Measurements from ENCODE around the gene TSFM.
"Not testable (repeated sequence)": the region's sequence is repeated elsewhere in the genome, so short reads cannot be mapped to it uniquely, and the experiment has no call there.

TSFM gene

GRCh38 chr12:57815177-57816000 lies 32.8 kb downstream of the TSFM start:
- peak; percentile 65 for DNase-seq (ENCODE audit: low spot score)

GRCh38 chr12:57816001-57816854 lies 33.6 kb downstream of the TSFM start:
- DNase-seq (ENCODE audit: low spot score): no peak

GRCh38 chr12:57816855-57817151 lies 34.2 kb downstream of the TSFM start:
- no peak for DNase-seq (ENCODE audit: low spot score)

DNA sequence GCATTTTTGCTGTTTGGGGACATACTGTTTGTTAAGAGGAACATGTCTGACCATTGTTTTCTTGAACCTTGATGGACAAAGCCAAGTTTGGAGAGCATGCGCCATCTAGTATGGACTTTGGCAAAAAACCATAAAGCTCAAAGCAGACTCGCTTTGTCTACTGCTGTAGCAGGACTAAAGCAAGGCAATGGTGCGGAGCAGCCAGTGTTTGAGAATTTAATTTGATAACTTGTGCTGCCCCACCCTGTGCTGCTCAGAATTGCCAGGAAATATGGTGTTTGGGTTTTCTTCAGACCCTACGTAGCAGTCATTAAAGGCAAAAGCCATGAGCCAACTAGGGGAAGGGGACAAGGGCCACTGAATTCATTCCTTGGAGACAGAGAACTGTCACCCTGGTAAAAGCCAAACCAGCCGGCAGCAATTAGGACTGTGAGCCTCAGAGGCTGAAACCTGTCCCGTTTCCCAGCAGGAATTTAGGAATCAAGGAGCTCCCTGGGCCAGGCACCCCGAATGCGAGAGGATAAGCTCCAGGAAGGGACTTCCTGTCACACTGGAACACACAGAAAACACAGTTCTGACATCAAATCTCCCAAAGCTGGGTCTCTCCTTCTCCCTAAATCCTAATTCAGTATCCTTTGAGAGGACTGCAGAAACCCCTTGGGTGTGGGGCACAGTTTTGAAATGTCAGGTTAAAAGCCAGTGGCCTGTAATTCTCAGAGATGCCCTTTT lies 34.8 kb downstream of the TSFM start:
- DNase-seq (ENCODE audit: low spot score): no peak

- DNase-seq (ENCODE audit: low spot score): not testable (repeated sequence)
Measured at GRCh38 chr12:57817990-57818331, 35.4 kb downstream of the TSFM start.

GRCh38 chr12:57820119-57820518 lies 37.5 kb downstream of the TSFM start:
- not testable (repeated sequence) for DNase-seq (ENCODE audit: low spot score)

- not testable (repeated sequence) for DNase-seq (ENCODE audit: low spot score)
Measured at GRCh38 chr12:57821015-57821414, 38.4 kb downstream of the TSFM start.

DNA sequence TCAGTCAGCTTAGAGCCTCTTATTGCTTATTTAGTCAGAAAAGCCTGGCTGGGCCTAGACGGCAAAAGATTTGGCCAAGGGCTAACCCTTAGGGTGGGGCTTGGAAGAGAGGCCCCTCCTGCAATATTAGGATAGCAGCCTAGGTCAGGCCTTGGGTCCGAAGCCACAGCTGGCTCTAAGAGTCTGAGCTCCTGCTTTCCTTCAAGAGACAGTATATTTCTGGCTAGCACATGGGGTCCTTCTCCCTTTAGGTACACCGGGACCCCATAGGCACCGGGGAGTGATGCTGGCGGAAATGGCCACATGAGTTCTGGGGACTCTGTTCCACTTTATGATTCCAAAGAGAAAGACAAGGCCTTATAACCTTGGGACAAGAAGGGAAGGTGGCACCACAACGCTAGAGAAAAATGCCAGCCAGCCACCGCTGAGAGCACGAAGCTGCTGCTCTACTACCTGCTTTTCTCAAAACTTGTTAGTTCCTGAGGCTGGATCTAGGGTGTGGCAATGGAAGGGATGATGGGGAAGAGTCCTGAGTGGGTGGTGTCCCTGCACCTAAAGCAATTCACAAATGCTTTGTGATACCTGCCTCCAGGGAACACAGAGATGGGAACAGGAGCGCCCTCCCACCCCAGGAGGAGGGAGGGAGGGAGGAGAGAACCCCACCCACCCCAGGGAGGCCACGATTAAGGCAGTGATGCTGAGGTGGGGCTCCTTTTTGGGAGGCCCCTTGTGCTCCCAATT lies 39.1 kb downstream of the TSFM start:
- no peak for DNase-seq (ENCODE audit: low spot score)

- no peak for DNase-seq (ENCODE audit: low spot score)
Measured at GRCh38 chr12:57822392-57823130, 40.0 kb downstream of the TSFM start.

- no peak for DNase-seq (ENCODE audit: low spot score)
Measured at GRCh38 chr12:57823131-57823907, 40.7 kb downstream of the TSFM start.

DNA sequence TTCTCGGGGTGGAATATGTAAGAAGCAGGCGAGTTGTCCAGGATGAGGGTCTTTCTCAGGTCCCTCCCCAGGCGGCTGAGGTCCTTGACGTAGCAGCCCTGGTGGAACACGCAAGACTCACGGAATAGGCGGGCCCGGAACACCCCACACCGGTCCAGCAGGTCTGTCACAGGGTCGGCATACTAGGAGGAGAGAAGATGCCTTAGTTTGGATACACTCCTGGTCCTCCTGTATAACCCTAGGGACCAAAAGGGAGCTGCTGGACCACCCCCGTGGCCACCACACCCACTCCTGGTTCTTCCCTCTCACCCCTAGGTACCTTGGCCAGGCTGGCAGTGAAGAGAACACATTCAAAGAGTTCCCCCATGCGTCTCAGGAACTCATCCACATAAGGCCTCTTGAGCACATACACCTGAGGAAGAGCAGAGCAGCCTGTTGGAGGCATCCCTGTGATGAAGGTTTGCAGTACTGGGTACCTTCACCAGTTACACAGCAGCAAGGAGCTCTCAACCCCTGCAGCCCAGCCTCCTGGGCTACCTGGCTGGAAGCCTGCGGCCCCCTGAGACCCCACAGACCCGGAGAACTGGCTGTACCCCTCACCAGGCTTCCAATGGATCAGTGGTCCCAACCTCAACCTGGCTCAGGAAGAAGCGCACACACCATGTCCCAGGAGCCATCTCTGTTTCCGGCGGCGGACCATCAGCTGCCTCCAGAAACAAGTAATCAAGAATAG lies 41.5 kb downstream of the TSFM start:
- DNase-seq (ENCODE audit: low spot score): no peak

GRCh38 chr12:57825451-57825850 lies 42.9 kb downstream of the TSFM start:
- no peak for DNase-seq (ENCODE audit: low spot score)

GRCh38 chr12:57826400-57826799 lies 43.8 kb downstream of the TSFM start:
- no peak for DNase-seq (ENCODE audit: low spot score)

DNA sequence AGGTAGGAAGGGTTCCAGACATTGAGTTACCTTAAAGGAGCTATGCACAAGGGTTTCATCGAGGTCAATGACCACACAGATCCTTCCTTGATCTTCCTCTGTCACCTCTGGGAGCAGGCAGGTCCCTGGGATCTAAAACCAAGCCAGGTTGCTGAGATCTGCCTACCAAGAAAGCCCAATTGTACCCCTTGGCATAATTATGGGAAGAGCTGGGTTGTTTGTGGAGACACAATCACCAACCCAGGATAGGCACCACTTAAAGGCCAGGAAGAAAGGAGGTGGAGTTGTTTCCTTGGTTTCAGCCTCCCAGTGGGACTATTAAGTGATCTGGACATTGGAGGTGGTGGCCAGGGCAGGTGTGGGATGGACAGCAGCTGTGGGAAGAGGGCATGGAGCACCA lies 44.4 kb downstream of the TSFM start:
- DNase-seq (ENCODE audit: low spot score): no peak

DNA sequence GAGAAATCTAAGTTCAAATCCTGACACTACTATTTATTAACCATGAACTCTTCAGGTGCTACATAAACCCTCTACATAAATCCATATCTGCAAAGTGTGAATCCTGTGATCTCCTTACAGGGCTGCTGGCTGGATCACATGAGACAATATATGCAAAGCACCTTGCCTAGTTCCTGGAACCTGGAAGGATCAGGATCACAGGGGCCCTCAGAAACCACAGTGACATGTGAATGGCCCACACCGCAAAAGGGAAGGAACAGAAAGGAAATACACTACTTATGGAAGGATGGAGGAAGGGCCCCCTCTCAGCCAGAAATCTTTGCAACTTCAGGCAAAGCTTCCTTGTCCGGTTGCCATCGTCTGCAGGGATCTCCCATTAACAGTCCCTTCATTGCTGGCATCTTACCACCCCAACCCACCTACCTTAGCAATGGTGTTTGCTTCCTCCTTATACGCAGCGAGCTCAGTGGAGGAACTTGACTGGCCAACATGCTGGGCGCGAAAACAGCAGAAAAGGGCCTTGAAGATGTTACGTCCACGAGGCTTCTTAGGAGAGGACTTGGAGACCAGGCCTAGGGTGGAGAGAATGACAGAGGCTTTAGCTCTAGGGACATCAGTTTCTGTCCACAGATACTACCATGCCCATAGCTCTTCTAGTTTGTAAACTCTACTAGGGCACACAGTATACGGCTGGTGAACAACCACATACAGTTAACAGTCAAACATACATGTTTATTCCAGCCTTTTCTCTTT lies 46.6 kb downstream of the TSFM start:
- DNase-seq (ENCODE audit: low spot score): no peak

- no peak for DNase-seq (ENCODE audit: low spot score)
Measured at GRCh38 chr12:57830393-57830792, 47.8 kb downstream of the TSFM start.

GRCh38 chr12:57832966-57833365 lies 50.4 kb downstream of the TSFM start:
- DNase-seq (ENCODE audit: low spot score): peak; percentile 81

DNA sequence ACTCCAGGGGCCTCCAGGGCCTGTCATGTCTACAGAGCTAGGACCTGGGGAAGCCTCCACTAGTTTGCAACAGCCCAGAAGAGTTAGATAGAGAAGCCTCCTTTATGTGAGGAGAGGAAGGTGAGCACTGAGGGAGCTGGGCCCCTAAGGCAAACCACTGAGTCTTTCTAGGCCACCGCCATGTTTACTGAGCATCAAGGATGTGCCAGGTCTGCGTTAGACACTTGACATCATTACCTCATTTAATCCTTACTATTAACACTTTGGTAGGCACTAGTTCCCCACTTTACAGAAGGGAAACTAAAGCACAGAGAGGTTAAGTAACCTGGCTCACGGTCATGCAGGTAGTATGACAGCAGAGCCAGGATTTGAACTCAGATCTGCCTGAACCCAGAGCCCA lies 51.1 kb downstream of the TSFM start:
- DNase-seq (ENCODE audit: low spot score): no peak

Measured in ecto neural progenitor cell (in vitro differentiated cells).